Measurements from ENCODE around the gene NAV2.
A peak's percentile ranks its signal among the peaks of the same experiment; 100 is the strongest.

The NAV2 gene

GRCh38 chr11:20032577-20033260 lies 320.1 kb downstream of the NAV2 start:
- DNase-seq: no peak

GRCh38 chr11:20033806-20034205 lies 321.2 kb downstream of the NAV2 start:
- DNase-seq: no peak

GRCh38 chr11:20034941-20035340 lies 322.3 kb downstream of the NAV2 start:
- no peak for DNase-seq

- no peak for DNase-seq
These were observed 322.7 kb downstream of the NAV2 start for GRCh38 chr11:20035375-20035700.

- peak; percentile 17 for DNase-seq
These were observed 323.3 kb downstream of the NAV2 start for GRCh38 chr11:20035701-20036601.

GRCh38 chr11:20036626-20037335 lies 324.1 kb downstream of the NAV2 start:
- DNase-seq: no peak

- no peak for DNase-seq
These were observed 324.9 kb downstream of the NAV2 start for GRCh38 chr11:20037396-20038153.

- no peak for DNase-seq
These were observed 325.8 kb downstream of the NAV2 start for GRCh38 chr11:20038412-20038811.

- DNase-seq: no peak
These were observed 326.3 kb downstream of the NAV2 start for GRCh38 chr11:20038972-20039371.

GRCh38 chr11:20041499-20041898 lies 328.9 kb downstream of the NAV2 start:
- DNase-seq: no peak

GRCh38 chr11:20042045-20042639 lies 329.5 kb downstream of the NAV2 start:
- no peak for DNase-seq

GRCh38 chr11:20042811-20043341 lies 330.2 kb downstream of the NAV2 start:
- DNase-seq: no peak

- no peak for DNase-seq
These were observed 331.4 kb downstream of the NAV2 start for GRCh38 chr11:20043992-20044391.

GRCh38 chr11:20045098-20045688 lies 332.6 kb downstream of the NAV2 start:
- no peak for DNase-seq

- DNase-seq: no peak
These were observed 333.8 kb downstream of the NAV2 start for GRCh38 chr11:20046416-20046815.

GRCh38 chr11:20047006-20047768 lies 334.6 kb downstream of the NAV2 start:
- no peak for DNase-seq

- DNase-seq: no peak
These were observed 335.1 kb downstream of the NAV2 start for GRCh38 chr11:20047769-20048154.

GRCh38 chr11:20048246-20048645 lies 335.6 kb downstream of the NAV2 start:
- DNase-seq: no peak

GRCh38 chr11:20048707-20049106 lies 336.1 kb downstream of the NAV2 start:
- no peak for DNase-seq

GRCh38 chr11:20049231-20049630 lies 336.6 kb downstream of the NAV2 start:
- DNase-seq: no peak

GRCh38 chr11:20050048-20050447 lies 337.4 kb downstream of the NAV2 start:
- no peak for DNase-seq

Measured in NCI-H1105 (cell line).